GM06990 (cell line): ENCODE results near the gene HDAC11.
A peak's percentile ranks its signal among the peaks of the same experiment; 100 is the strongest.

ENCODE experiments used
- DNase-seq: peaks from one replicate; pipeline ENCODE4 v3.0.0-alpha.2; 2011; ENCODE audit not compliant: insufficient read length; ENCODE audit errors: extremely low read depth
- H3K27me3 ChIP-seq: replicated peaks from 2 replicates; pipeline ENCODE4 v1.6.0; 2011; ENCODE audit warnings: low read length; ENCODE audit not compliant: control insufficient read depth, insufficient read depth
- H3K36me3 ChIP-seq: 2 replicates; pipeline ENCODE4 v1.5.1; 2011; ENCODE audit warnings: low read length; ENCODE audit not compliant: control insufficient read depth, insufficient read depth
- H3K4me3 ChIP-seq: replicated peaks from 2 replicates; pipeline ENCODE4 v1.5.1; 2011; ENCODE audit warnings: low read depth, mild to moderate bottlenecking, control low read depth, low read length
- CTCF ChIP-seq: IDR thresholded peaks from 2 replicates; pipeline ENCODE4 v1.5.1; 2011; ENCODE audit warnings: low read length, control low read depth, mild to moderate bottlenecking, inconsistent platforms; ENCODE audit not compliant: insufficient read depth, poor library complexity, severe bottlenecking

The HDAC11 gene

GRCh38 chr3:13500133-13500885 lies 20.2 kb downstream of the HDAC11 start:
- Histone ChIP-seq H3K36me3 (no peaks in the 10 kb centered on the region), H3K4me3 (no peak overlapping the region), H3K27me3 (no peaks in the 10 kb centered on the region; the same call in 1 of the 2 replicates)
- no peak for DNase-seq
- peak; percentile 64 for TF ChIP-seq CTCF

GRCh38 chr3:13501056-13501455 lies 20.9 kb downstream of the HDAC11 start:
- no peak for TF ChIP-seq CTCF
- no peaks in the 10 kb centered on the region for H3K36me3 ChIP-seq
- no peak for DNase-seq
- no peaks in the 10 kb centered on the region; the same call in 1 of the 2 replicates for H3K27me3 ChIP-seq
- H3K4me3 ChIP-seq, result no peak overlapping the region

GRCh38 chr3:13501521-13501920 lies 21.4 kb downstream of the HDAC11 start:
- TF ChIP-seq CTCF, result no peak
- DNase-seq, result no peak
- Histone ChIP-seq H3K36me3 (no peaks in the 10 kb centered on the region), H3K4me3 (no peak overlapping the region), H3K27me3 (no peaks in the 10 kb centered on the region; the same call in 1 of the 2 replicates)

GRCh38 chr3:13501958-13502790 lies 22.1 kb downstream of the HDAC11 start:
- Histone ChIP-seq H3K36me3 (no peaks in the 10 kb centered on the region), H3K27me3 (no peaks in the 10 kb centered on the region; the same call in 1 of the 2 replicates), H3K4me3 (no peak overlapping the region)
- no peak for DNase-seq
- TF ChIP-seq CTCF, result no peak

- H3K27me3 ChIP-seq, result no peaks in the 10 kb centered on the region; the same call in 1 of the 2 replicates
- TF ChIP-seq CTCF, result no peak
- DNase-seq, result no peak
- H3K4me3 ChIP-seq, result no peak overlapping the region
- no peaks in the 10 kb centered on the region for H3K36me3 ChIP-seq
Observed at GRCh38 chr3:13502791-13503060, 22.6 kb downstream of the HDAC11 start.
